22Rv1 (cell line): ENCODE results near the gene FAXDC2.

Source experiments
- CTCF ChIP-seq: fragments of 450-650 bp; IDR thresholded peaks from 2 replicates; pipeline ENCODE4 v1.5.1; 2017; ENCODE audit warnings: mild to moderate bottlenecking
- ZFX ChIP-seq: fragments of 450-650 bp; IDR thresholded peaks from 2 replicates; pipeline ENCODE4 v1.6.1; 2017; ENCODE audit warnings: antibody characterized with exemption, borderline replicate concordance

GRCh38 chr5:154899151-154899816, 48.9 kb upstream of the FAXDC2 start:
- TF ChIP-seq CTCF (no peak), ZFX (no peak)
